Gastrocnemius medialis (tissue), 4 donors: ENCODE results near the gene HS3ST6.

Experiments
- POLR2A ChIP-seq, 2 donors: fragments of 450-650 bp; IDR thresholded peaks; one replicate each; pipeline ENCODE4 v1.6.1; 2017; ENCODE audit warnings: antibody characterized with exemption in 2 of 2, mild to moderate bottlenecking in 2 of 2, moderate library complexity in 2 of 2
- TF ChIP-seq, protein P1 (sequence below), 5 experiments: fragments of 450-650 bp in 3 of 5; fragments of 200-600 bp in 2 of 5; sonication (generic) in 2 of 5; IDR thresholded peaks in 4 of 5; conservative IDR thresholded peaks in 1 of 5; 1 replicate in 4 of 5; 2 replicates in 1 of 5; pipeline ENCODE4 v1.5.1; 2016 to 2019; ENCODE audit warnings: antibody characterized with exemption in 5 of 5, mild to moderate bottlenecking in 3 of 5, moderate library complexity in 3 of 5

DNA sequence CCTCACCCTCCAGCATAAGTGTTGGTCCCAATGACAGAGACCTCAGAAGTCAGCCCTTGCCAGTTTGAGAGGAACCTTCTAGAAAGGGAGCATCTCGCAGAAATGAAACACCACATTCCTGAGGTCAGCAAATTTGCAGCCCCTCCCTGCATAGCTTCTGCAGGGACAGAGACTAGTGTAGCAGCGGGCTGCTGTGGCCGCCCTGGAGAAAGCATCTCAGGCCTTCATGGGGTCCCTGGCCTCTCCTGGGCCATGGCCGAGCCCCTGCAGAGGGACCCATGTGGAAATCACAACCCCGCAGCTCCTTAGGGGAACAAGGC, 11.4 kb downstream of the HS3ST6 start:
- TF ChIP-seq, protein P1, sequence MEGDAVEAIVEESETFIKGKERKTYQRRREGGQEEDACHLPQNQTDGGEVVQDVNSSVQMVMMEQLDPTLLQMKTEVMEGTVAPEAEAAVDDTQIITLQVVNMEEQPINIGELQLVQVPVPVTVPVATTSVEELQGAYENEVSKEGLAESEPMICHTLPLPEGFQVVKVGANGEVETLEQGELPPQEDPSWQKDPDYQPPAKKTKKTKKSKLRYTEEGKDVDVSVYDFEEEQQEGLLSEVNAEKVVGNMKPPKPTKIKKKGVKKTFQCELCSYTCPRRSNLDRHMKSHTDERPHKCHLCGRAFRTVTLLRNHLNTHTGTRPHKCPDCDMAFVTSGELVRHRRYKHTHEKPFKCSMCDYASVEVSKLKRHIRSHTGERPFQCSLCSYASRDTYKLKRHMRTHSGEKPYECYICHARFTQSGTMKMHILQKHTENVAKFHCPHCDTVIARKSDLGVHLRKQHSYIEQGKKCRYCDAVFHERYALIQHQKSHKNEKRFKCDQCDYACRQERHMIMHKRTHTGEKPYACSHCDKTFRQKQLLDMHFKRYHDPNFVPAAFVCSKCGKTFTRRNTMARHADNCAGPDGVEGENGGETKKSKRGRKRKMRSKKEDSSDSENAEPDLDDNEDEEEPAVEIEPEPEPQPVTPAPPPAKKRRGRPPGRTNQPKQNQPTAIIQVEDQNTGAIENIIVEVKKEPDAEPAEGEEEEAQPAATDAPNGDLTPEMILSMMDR (IDR thresholded peaks at IDR 0.05 in 4 of 5, conservative IDR thresholded peaks at IDR 0.05 in 1 of 5), result no peak
- no peak for TF ChIP-seq POLR2A (IDR thresholded peaks at IDR 0.05)
